Kidney tubule cell (primary cell): ENCODE measurements around the gene PLVAP.

Experiments
- DNase-seq: peaks from one replicate; pipeline ENCODE4 v3.0.0-alpha.2; 2018; ENCODE audit warnings: low spot score

Gene PLVAP

GRCh38 chr19:17321655-17322489, 55.3 kb downstream of the PLVAP start:
- no peak for DNase-seq

DNA sequence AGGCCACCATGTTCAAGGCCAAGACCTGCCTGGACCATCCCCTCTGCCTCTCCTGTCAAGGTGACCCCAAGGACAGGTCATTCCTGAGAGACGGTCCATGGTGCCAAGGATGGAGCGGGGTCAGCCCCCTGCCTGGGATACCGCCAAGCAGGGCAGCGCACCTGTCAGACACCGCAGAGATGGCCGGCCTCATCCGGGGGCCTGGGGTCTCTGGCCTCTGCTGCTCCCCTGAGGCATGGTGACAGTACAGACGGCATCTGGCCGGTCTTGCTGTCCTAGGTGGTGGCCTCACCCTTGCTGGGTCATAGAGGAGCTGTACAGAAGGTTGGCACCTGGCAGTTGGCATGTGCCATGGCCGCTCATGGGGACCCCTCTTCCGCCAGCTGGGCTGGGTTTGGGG, 56.7 kb downstream of the PLVAP start:
- DNase-seq = no peak

GRCh38 chr19:17319473-17320238, 57.5 kb downstream of the PLVAP start:
- DNase-seq = no peak

DNA sequence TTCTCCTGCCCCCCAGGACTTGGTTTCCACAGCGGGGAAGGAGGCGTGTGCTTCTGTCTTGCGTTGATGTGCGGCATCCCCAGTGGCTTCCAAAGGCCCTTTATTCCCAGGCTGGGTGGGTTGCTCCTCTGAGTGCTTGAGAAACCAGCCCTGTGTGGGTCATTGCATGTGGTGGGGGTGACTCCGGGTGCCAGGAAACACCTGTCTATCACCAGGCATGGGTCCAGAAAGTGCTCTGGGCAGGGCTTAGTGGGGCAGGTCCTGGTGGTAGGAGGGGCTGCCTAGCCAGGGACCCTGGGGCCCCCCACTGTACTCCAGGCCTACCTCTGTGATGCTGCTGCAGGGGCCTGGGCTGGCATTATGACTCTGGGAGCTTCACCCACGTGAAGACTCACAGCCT, 58.2 kb downstream of the PLVAP start:
- no peak for DNase-seq

GRCh38 chr19:17314007-17314593, 63.0 kb downstream of the PLVAP start:
- no peak for DNase-seq

DNA sequence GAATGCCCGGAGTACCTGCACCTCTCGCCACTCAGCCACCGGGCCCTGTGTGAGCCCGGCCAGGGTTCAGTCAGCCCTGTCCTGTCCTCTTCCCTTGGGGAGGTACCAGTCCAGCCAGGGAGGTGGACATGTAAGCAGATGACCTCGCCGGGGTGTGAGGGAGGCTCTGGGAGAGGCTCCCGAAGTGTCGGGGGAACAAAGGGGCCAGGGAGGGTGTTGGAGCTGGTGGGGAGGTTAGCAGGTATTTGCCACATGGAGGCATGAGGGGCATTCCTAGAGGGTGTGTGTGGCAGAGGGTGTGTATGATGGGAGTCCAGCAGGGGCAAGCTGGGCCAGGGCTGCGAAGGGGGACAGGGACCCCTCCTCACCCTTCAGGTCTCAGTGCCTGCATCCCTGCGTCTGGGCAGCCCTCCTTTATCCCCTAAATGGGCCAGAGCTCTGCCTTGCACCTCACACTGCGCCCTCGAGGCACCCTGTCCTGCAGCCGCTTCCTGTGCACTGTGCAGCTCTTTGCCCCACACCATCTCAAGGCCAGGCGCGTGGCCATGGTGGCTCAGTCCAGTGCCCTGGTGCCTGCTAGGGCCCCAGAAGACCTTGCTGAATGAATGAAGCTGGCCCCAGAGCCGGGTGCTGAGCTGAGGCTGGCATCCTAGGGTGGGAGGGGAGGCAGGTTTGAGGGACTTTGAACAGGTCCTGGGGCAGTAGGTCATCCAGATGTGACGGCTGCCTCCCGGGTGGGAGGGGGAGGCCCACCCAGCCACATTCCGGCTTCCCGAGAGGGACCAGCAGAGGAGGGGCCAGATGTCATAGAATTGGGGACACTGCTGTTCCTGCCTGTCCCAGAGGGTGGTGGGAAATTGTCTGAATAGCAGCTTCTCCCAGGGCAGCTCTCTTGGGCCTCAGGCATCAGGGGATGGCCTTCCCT, 64.7 kb downstream of the PLVAP start:
- DNase-seq = no peak

GRCh38 chr19:17311455-17312188, 65.5 kb downstream of the PLVAP start:
- DNase-seq = peak; percentile 95

DNA sequence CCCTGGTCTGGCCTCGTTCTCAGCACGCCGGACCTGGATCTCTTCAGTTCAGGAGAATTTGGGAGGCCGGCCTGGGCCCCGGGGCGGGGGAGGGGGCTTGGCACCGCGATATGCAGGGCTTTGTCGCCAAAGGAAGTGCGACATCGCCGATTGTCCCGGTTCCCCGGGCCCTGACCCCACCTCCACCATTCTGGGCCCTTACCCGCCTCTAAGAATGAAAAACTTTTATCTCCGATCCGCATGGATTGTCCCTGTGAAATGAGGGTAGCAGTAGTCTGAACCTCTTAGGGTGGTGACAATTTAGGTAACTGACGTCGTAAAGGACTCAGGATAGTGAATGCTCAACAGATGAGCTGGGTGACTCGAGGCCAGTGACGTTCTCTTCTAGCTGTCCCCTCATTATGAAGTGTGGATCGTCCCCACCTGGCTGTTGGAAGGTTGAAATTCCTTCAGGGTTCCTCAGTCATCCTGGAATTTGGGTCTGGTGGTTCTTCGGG, 67.1 kb downstream of the PLVAP start:
- DNase-seq = peak; percentile 40

- DNase-seq = peak; percentile 100
Observed at GRCh38 chr19:17309198-17309964, 67.8 kb downstream of the PLVAP start, which contains the start of gene DDA1. Gene DDA1, plus strand, starts transcription at chr19:17309563. Its CDS starts 92 bp downstream, at chr19:17309655.

- no peak for DNase-seq
Observed at GRCh38 chr19:17307876-17308377, 69.2 kb downstream of the PLVAP start.

DNA sequence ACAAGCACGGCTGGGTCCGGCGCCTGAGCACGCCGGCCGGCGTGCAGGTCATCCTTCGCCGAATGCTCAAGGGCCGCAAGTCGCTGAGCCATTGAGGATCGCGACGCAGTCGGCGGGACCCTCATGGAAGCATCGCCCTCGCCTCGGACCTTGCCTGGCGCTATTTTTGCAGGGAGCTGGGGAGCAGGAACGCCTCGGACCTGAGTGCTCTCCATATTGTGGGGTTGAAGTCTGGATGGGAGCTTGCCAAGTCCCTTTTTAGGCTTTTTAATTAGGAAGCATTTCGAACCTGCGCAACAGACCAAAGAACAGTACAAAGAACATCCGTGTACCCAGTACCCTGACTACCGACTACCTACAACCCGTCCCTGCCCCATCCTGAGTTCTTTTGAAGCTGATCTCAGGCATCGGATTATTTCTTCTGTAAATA, 70.8 kb downstream of the PLVAP start:
- DNase-seq = peak; percentile 6

DNA sequence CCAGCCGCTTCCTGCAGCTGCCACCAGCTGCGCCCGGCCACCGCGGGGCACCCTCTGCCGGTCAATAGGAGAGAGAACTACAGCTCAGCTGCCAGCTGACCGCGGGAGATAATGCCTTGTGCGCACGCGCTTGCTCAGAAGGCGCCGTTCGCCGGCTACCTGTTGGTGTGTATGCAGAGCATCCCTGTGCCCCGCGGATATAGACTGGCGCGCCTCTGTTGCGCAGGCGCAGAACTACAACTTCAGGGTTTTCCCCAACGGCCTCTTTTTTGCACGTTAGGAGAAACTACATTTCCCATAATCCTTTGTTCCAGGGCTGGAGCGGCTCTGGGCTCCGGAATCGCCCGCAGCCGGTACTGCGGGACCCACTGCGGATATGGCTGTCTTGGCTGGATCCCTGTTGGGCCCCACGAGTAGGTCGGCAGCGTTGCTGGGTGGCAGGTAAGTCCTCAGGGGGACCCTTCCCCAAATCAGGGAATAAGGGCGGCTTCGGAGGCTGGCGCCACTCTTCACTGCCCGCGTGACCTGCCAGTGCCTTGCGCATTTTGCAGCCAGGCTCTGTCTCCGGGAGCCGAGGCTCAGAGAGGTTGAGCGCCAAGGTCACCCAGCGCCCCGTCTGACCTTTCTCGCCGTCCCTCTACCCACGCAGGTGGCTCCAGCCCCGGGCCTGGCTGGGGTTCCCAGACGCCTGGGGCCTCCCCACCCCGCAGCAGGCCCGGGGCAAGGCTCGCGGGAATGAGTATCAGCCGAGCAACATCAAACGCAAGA, 71.4 kb downstream of the PLVAP start, which contains the start of gene MRPL34:
Gene MRPL34 (plus strand): TSS at position 356 of the 768 bp plus-strand sequence. CDS start 21 bp downstream, at position 377.
- peak; percentile 100 for DNase-seq

GRCh38 chr19:17305216-17305516, 72.0 kb downstream of the PLVAP start:
- no peak for DNase-seq

- peak; percentile 38 for DNase-seq
Observed at GRCh38 chr19:17304386-17305215, 72.5 kb downstream of the PLVAP start.

GRCh38 chr19:17303940-17304267, 73.2 kb downstream of the PLVAP start:
- peak; percentile 6 for DNase-seq

DNA sequence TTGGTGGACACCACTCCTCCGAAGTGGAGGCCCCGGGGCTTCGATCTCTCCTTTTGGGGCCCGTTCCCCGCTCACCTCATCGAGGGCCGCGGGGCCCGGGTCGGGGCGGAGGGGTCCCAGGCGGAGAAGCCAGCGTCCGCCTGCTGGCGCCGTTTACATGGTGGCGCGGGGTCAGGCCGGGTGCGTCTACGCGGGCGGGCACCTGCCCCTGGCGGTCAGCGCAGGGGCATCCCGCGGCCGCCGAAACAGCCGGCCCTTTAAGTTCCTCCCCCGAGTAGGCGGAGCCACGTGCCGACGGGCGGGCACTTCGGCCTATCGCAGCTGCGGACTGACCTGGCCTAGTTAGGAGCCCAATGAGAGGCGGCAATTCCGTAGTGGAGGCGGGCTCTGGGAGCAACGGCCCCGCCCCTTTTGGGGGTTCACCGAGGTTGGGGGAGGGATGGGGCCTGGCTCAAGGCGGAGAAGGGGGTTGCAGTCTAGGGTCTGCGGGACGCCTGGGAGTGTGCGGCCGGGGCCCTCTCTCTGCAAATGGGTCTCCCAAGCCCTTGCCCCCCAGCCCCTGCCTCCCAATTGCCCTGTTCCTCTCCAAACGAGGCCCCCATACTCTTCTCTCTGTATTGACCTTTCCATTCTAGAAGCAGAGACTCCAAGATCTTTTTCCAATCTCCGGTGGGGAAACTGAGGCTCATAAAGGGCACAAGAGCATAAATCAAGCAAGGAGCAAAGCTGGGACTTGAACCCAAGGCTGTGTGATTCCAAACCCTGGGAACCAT, 73.8 kb downstream of the PLVAP start, which contains the start of gene ABHD8:
Gene ABHD8 (minus strand): TSS at position 259 of the 773 bp plus-strand sequence. CDS start 1,809 bp downstream, outside the sequence.
- peak; percentile 97 for DNase-seq
